Parathyroid adenoma (tissue), 2 donors: ENCODE measurements around the gene MCF2.
A peak's percentile ranks its signal among the peaks of the same experiment; 100 is the strongest.

ENCODE experiments used
- H2AFZ ChIP-seq: fragments of 300-600 bp; sonication (generic); one replicate; pipeline ENCODE4 v1.7.0; 2017; ENCODE audit warnings: antibody characterized with exemption, mild to moderate bottlenecking
- H3K27ac ChIP-seq: fragments of 300-600 bp; sonication (generic); one replicate; pipeline ENCODE4 v1.7.0; 2017
- H3K27me3 ChIP-seq: fragments of 300-600 bp; sonication (generic); one replicate; pipeline ENCODE4 v1.7.0; 2017; ENCODE audit warnings: low read length; ENCODE audit not compliant: control insufficient read depth, insufficient read depth
- H3K36me3 ChIP-seq: fragments of 300-600 bp; sonication (generic); one replicate; pipeline ENCODE4 v1.7.0; 2017; ENCODE audit warnings: low read length; ENCODE audit not compliant: control insufficient read depth, insufficient read depth
- H3K4me1 ChIP-seq: fragments of 300-600 bp; sonication (generic); one replicate; pipeline ENCODE4 v1.7.0; 2017; ENCODE audit warnings: control low read depth
- H3K4me2 ChIP-seq: fragments of 300-600 bp; sonication (generic); one replicate; pipeline ENCODE4 v1.7.0; 2017; ENCODE audit warnings: low read length
- H3K4me3 ChIP-seq: fragments of 300-600 bp; sonication (generic); one replicate; pipeline ENCODE4 v1.7.0; 2017; ENCODE audit warnings: low read depth, low read length
- H3K79me2 ChIP-seq: fragments of 300-600 bp; sonication (generic); one replicate; pipeline ENCODE4 v1.7.0; 2017; ENCODE audit warnings: control low read depth
- H3K9ac ChIP-seq: fragments of 300-600 bp; sonication (generic); one replicate; pipeline ENCODE4 v1.7.0; 2017; ENCODE audit warnings: mild to moderate bottlenecking
- H3K9me3 ChIP-seq: fragments of 300-600 bp; sonication (generic); one replicate; pipeline ENCODE4 v1.7.0; 2017; ENCODE audit warnings: low read length; ENCODE audit not compliant: control insufficient read depth
- CTCF ChIP-seq: fragments of 300-600 bp; sonication (generic); IDR thresholded peaks from one replicate; pipeline ENCODE4 v1.7.0; 2017; ENCODE audit warnings: antibody characterized with exemption, mild to moderate bottlenecking
- donor health status: primary hyperparathyroidism.

The MCF2 gene

GRCh38 chrX:139720136-139720535 is 12.2 kb upstream of the MCF2 start:
- H2AFZ ChIP-seq, result no peak overlapping the region
- no peaks in the 10 kb centered on the region for H3K9me3 ChIP-seq
- H3K27me3 ChIP-seq, result no peaks in the 10 kb centered on the region
- no peak for TF ChIP-seq CTCF
- no peak overlapping the region for H3K4me3 ChIP-seq
- no peak overlapping the region for H3K4me2 ChIP-seq
- H3K79me2 ChIP-seq, result no peaks in the 10 kb centered on the region
- H3K9ac ChIP-seq, result no peak overlapping the region
- no peaks in the 10 kb centered on the region for H3K4me1 ChIP-seq
- no peak overlapping the region for H3K27ac ChIP-seq
- no peaks in the 10 kb centered on the region for H3K36me3 ChIP-seq

DNA sequence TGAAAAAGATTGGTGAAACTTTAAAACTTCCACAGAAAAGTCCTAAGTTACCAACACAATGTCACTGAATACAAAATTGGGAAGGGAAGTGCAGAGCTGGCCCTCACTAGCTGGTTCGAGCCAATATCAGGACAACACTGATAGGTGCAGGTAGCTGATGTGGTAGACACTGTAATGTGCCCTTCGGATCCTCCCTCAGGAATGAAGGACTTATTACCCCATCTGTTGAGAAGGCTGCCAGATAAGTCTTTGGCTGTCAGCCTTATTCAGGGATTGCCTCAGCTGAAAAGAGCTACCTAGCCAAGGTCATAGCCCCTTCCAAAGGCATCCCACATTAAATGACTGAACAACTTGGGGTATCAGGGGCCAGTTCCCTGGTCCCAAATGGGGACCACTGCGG is 5.3 kb downstream of the MCF2 start:
- Histone ChIP-seq H3K27ac (no peak overlapping the region), H3K4me1 (no peaks in the 10 kb centered on the region), H3K9me3 (no peaks in the 10 kb centered on the region), H3K4me2 (no peak overlapping the region), H3K36me3 (no peaks in the 10 kb centered on the region), H3K4me3 (no peak overlapping the region), H3K79me2 (no peaks in the 10 kb centered on the region), H3K9ac (no peak overlapping the region), H3K27me3 (no peaks in the 10 kb centered on the region), H2AFZ (no peak overlapping the region)
- TF ChIP-seq CTCF, result no peak

- peak overlapping the region; percentile 66 for H2AFZ ChIP-seq
- H3K4me2 ChIP-seq, result peak overlapping the region; percentile 62
- H3K27ac ChIP-seq, result no peak overlapping the region
- no peak overlapping the region for H3K9ac ChIP-seq
- H3K4me3 ChIP-seq, result no peak overlapping the region
- TF ChIP-seq CTCF, result no peak
- H3K27me3 ChIP-seq, result no peaks in the 10 kb centered on the region
- H3K36me3 ChIP-seq, result no peaks in the 10 kb centered on the region
- H3K9me3 ChIP-seq, result no peaks in the 10 kb centered on the region
- no peaks in the 10 kb centered on the region for H3K4me1 ChIP-seq
- H3K79me2 ChIP-seq, result no peaks in the 10 kb centered on the region
Measured at GRCh38 chrX:139692908-139693307, 15.1 kb downstream of the MCF2 start.

GRCh38 chrX:139692506-139692849 is 15.5 kb downstream of the MCF2 start:
- Histone ChIP-seq H2AFZ (peak overlapping the region; percentile 66), H3K79me2 (no peaks in the 10 kb centered on the region), H3K36me3 (no peaks in the 10 kb centered on the region), H3K4me2 (peak overlapping the region; percentile 62), H3K27ac (no peak overlapping the region), H3K9me3 (no peaks in the 10 kb centered on the region), H3K4me1 (no peaks in the 10 kb centered on the region), H3K9ac (no peak overlapping the region), H3K27me3 (no peaks in the 10 kb centered on the region), H3K4me3 (no peak overlapping the region)
- TF ChIP-seq CTCF, result no peak

GRCh38 chrX:139691843-139692505 is 16.0 kb downstream of the MCF2 start:
- no peaks in the 10 kb centered on the region for H3K27me3 ChIP-seq
- TF ChIP-seq CTCF, result no peak
- no peaks in the 10 kb centered on the region for H3K9me3 ChIP-seq
- H3K79me2 ChIP-seq, result no peaks in the 10 kb centered on the region
- no peak overlapping the region for H3K27ac ChIP-seq
- peak overlapping the region; percentile 62 for H3K4me2 ChIP-seq
- peak overlapping the region; percentile 37 for H3K4me3 ChIP-seq
- H3K9ac ChIP-seq, result no peak overlapping the region
- H3K4me1 ChIP-seq, result no peaks in the 10 kb centered on the region
- no peaks in the 10 kb centered on the region for H3K36me3 ChIP-seq
- peak overlapping the region; percentile 66 for H2AFZ ChIP-seq
